ENCODE measurements around the gene ROS1.

ROS1 gene

DNA sequence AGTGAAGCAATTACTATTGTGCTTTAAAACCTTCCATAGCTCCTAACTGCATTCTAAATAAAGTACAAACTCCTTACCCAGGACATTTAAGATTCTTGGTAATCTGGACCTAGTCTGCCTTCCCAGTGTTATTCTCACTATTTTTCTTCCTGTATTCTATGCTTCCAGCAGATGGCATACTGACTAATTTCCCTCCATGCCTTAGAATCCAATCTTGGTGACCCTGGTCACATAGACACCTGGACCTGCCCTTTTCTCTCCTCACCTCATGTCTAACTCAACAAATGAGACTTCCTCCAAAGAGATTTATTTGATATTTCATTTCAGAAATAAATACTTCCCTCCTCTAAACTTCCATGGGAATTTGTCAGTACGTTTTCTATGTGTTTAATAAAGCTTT is 25.8 kb downstream of the ROS1 start:
- no CpG with 5 or more reads among the region's 1 CpG for WGBS
- Histone ChIP-seq H3K9ac (ENCODE audit: low read depth, low read length) (no peak overlapping the region), H3K4me3 (ENCODE audit: low read length) (no peak overlapping the region), H3K27me3 (ENCODE audit: insufficient read depth, low read length) (no peaks in the 10 kb centered on the region), H3K9me3 (ENCODE audit: insufficient read depth, low read depth, low read length) (no peaks in the 10 kb centered on the region), H3K4me1 (ENCODE audit: insufficient read depth, low read length) (no peaks in the 10 kb centered on the region), H3K36me3 (ENCODE audit: insufficient read depth, low read length) (no peaks in the 10 kb centered on the region), H3K27ac (ENCODE audit: low read depth, low read length) (no peak overlapping the region)

DNA sequence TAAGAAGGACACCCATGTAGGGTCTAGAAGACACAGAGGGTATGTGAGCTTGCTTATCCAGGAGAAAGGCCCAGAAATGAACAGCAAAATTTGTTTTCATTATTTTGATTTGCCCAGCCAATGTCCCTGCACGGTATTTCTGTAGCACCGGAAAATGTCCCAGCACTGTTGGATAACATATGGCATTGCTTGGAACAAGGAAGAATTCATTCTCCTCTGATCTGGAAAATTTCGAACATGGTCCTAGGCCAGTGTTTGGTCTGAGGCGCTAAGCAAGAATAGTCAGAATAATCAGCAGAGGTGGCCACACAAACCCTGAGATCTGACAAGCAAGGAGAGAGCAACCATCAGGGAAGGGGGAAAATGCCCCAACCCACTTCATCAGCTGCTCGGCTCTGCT is 26.6 kb downstream of the ROS1 start:
- Histone ChIP-seq H3K36me3 (ENCODE audit: insufficient read depth, low read length) (no peaks in the 10 kb centered on the region), H3K4me1 (ENCODE audit: insufficient read depth, low read length) (no peaks in the 10 kb centered on the region), H3K27ac (ENCODE audit: low read depth, low read length) (no peak overlapping the region), H3K9me3 (ENCODE audit: insufficient read depth, low read depth, low read length) (no peaks in the 10 kb centered on the region), H3K9ac (ENCODE audit: low read depth, low read length) (no peak overlapping the region), H3K4me3 (ENCODE audit: low read length) (no peak overlapping the region), H3K27me3 (ENCODE audit: insufficient read depth, low read length) (no peaks in the 10 kb centered on the region)
- WGBS = 93% methylated on average over 5 of the region's 5 CpGs

DNA sequence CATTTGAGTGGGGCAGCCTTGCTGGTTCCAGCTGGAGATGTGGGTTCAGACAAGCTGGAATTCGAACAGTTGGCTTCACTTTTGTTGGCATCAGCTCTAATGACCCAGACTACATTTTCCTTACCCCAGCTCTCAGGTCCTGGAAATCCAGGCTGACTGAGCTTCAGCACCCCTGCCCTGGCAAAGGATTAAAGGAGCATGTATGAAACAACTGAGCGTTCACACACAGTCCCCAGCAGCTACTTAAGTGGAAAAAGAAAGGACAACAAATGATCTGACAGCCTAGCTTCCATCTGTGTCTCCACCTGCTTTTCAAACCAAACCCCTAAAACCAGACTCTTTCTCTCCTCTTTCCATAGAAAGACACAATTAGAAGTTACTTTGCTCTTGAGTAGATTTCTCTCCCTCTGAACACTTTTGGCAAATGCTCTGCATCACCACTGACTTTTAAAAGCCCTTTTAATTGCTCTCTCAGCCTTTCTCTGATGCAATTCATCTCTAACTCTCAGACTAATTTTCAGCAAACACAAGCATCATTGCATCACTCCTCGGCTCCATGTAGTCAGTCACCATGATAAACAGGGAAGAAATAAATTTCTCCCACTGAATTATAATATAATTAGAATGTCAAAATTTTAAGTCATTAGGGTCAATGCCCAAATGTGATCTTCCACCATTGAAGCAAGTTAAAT is 28.1 kb downstream of the ROS1 start:
- Histone ChIP-seq H3K27me3 (ENCODE audit: insufficient read depth, low read length) (no peaks in the 10 kb centered on the region), H3K9ac (ENCODE audit: low read depth, low read length) (no peak overlapping the region), H3K4me1 (ENCODE audit: insufficient read depth, low read length) (no peaks in the 10 kb centered on the region), H3K36me3 (ENCODE audit: insufficient read depth, low read length) (no peaks in the 10 kb centered on the region), H3K27ac (ENCODE audit: low read depth, low read length) (no peak overlapping the region), H3K4me3 (ENCODE audit: low read length) (no peak overlapping the region), H3K9me3 (ENCODE audit: insufficient read depth, low read depth, low read length) (no peaks in the 10 kb centered on the region)
- 96% methylated on average over 3 of the region's 3 CpGs for WGBS

GRCh38 chr6:117396228-117396627 is 29.5 kb downstream of the ROS1 start:
- no peaks in the 10 kb centered on the region for H3K9me3 ChIP-seq (ENCODE audit: insufficient read depth, low read depth, low read length)
- no peaks in the 10 kb centered on the region for H3K4me1 ChIP-seq (ENCODE audit: insufficient read depth, low read length)
- 98% methylated on average over 3 of the region's 4 CpGs for WGBS
- no peak overlapping the region for H3K27ac ChIP-seq (ENCODE audit: low read depth, low read length)
- no peak overlapping the region for H3K9ac ChIP-seq (ENCODE audit: low read depth, low read length)
- H3K27me3 ChIP-seq (ENCODE audit: insufficient read depth, low read length) = no peaks in the 10 kb centered on the region
- H3K4me3 ChIP-seq (ENCODE audit: low read length) = no peak overlapping the region
- H3K36me3 ChIP-seq (ENCODE audit: insufficient read depth, low read length) = no peaks in the 10 kb centered on the region

- WGBS = 73% methylated on average over 1 of the region's 1 CpG
- Histone ChIP-seq H3K36me3 (ENCODE audit: insufficient read depth, low read length) (no peaks in the 10 kb centered on the region), H3K9ac (ENCODE audit: low read depth, low read length) (no peak overlapping the region), H3K4me3 (ENCODE audit: low read length) (no peak overlapping the region), H3K27ac (ENCODE audit: low read depth, low read length) (no peak overlapping the region), H3K4me1 (ENCODE audit: insufficient read depth, low read length) (no peaks in the 10 kb centered on the region), H3K27me3 (ENCODE audit: insufficient read depth, low read length) (no peaks in the 10 kb centered on the region), H3K9me3 (ENCODE audit: insufficient read depth, low read depth, low read length) (no peaks in the 10 kb centered on the region)
These were observed 30.6 kb downstream of the ROS1 start for GRCh38 chr6:117395164-117395563.

GRCh38 chr6:117393045-117393444 is 32.7 kb downstream of the ROS1 start:
- no peaks in the 10 kb centered on the region for H3K36me3 ChIP-seq (ENCODE audit: insufficient read depth, low read length)
- 91% methylated on average over 1 of the region's 2 CpGs for WGBS
- H3K9me3 ChIP-seq (ENCODE audit: insufficient read depth, low read depth, low read length) = no peaks in the 10 kb centered on the region
- no peak overlapping the region for H3K27ac ChIP-seq (ENCODE audit: low read depth, low read length)
- no peaks in the 10 kb centered on the region for H3K27me3 ChIP-seq (ENCODE audit: insufficient read depth, low read length)
- no peak overlapping the region for H3K9ac ChIP-seq (ENCODE audit: low read depth, low read length)
- no peak overlapping the region for H3K4me3 ChIP-seq (ENCODE audit: low read length)
- no peaks in the 10 kb centered on the region for H3K4me1 ChIP-seq (ENCODE audit: insufficient read depth, low read length)

- no peaks in the 10 kb centered on the region for H3K4me1 ChIP-seq (ENCODE audit: insufficient read depth, low read length)
- no peak overlapping the region for H3K4me3 ChIP-seq (ENCODE audit: low read length)
- H3K27me3 ChIP-seq (ENCODE audit: insufficient read depth, low read length) = no peaks in the 10 kb centered on the region
- no peaks in the 10 kb centered on the region for H3K36me3 ChIP-seq (ENCODE audit: insufficient read depth, low read length)
- H3K9ac ChIP-seq (ENCODE audit: low read depth, low read length) = no peak overlapping the region
- no peaks in the 10 kb centered on the region for H3K9me3 ChIP-seq (ENCODE audit: insufficient read depth, low read depth, low read length)
- 79% methylated on average over 3 of the region's 3 CpGs for WGBS
- H3K27ac ChIP-seq (ENCODE audit: low read depth, low read length) = no peak overlapping the region
These were observed 33.7 kb downstream of the ROS1 start for GRCh38 chr6:117391874-117392583.

- no peak overlapping the region for H3K4me3 ChIP-seq (ENCODE audit: low read length)
- H3K9me3 ChIP-seq (ENCODE audit: insufficient read depth, low read depth, low read length) = no peaks in the 10 kb centered on the region
- no peaks in the 10 kb centered on the region for H3K4me1 ChIP-seq (ENCODE audit: insufficient read depth, low read length)
- H3K27me3 ChIP-seq (ENCODE audit: insufficient read depth, low read length) = no peaks in the 10 kb centered on the region
- WGBS = 93% methylated on average over 10 of the region's 11 CpGs
- no peaks in the 10 kb centered on the region for H3K36me3 ChIP-seq (ENCODE audit: insufficient read depth, low read length)
- no peak overlapping the region for H3K27ac ChIP-seq (ENCODE audit: low read depth, low read length)
- no peak overlapping the region for H3K9ac ChIP-seq (ENCODE audit: low read depth, low read length)
These were observed 36.3 kb downstream of the ROS1 start for GRCh38 chr6:117389227-117390057.

GRCh38 chr6:117387454-117387974 is 38.2 kb downstream of the ROS1 start:
- H3K4me1 ChIP-seq (ENCODE audit: insufficient read depth, low read length) = no peaks in the 10 kb centered on the region
- H3K27ac ChIP-seq (ENCODE audit: low read depth, low read length) = no peak overlapping the region
- H3K9me3 ChIP-seq (ENCODE audit: insufficient read depth, low read depth, low read length) = no peaks in the 10 kb centered on the region
- H3K4me3 ChIP-seq (ENCODE audit: low read length) = no peak overlapping the region
- no CpG with 5 or more reads among the region's 1 CpG for WGBS
- H3K36me3 ChIP-seq (ENCODE audit: insufficient read depth, low read length) = no peaks in the 10 kb centered on the region
- no peak overlapping the region for H3K9ac ChIP-seq (ENCODE audit: low read depth, low read length)
- no peaks in the 10 kb centered on the region for H3K27me3 ChIP-seq (ENCODE audit: insufficient read depth, low read length)

DNA sequence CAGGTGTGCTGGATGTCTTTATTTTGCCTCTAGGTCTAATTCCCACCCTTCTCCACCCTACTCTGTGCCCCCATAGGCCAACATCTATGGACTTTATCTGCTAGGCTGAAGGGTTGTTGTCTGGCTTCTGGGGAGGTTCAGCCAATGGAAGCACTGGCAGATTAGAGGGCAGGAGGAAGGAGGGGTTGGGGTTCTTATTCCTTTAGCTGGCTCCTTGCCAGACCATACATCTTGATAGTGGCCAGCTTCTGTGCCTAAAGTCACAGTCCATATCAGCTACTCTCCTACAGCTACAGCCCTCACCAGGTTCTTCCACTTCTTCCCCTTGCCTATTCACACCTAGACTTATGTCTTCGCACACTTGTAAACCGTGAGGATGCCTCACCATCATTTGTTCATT is 41.1 kb downstream of the ROS1 start:
- H3K4me1 ChIP-seq (ENCODE audit: insufficient read depth, low read length) = no peaks in the 10 kb centered on the region
- no peaks in the 10 kb centered on the region for H3K36me3 ChIP-seq (ENCODE audit: insufficient read depth, low read length)
- no peak overlapping the region for H3K9ac ChIP-seq (ENCODE audit: low read depth, low read length)
- no peaks in the 10 kb centered on the region for H3K27me3 ChIP-seq (ENCODE audit: insufficient read depth, low read length)
- no peak overlapping the region for H3K4me3 ChIP-seq (ENCODE audit: low read length)
- WGBS = 91% methylated on average over 2 of the region's 2 CpGs
- no peaks in the 10 kb centered on the region for H3K9me3 ChIP-seq (ENCODE audit: insufficient read depth, low read depth, low read length)
- H3K27ac ChIP-seq (ENCODE audit: low read depth, low read length) = no peak overlapping the region

DNA sequence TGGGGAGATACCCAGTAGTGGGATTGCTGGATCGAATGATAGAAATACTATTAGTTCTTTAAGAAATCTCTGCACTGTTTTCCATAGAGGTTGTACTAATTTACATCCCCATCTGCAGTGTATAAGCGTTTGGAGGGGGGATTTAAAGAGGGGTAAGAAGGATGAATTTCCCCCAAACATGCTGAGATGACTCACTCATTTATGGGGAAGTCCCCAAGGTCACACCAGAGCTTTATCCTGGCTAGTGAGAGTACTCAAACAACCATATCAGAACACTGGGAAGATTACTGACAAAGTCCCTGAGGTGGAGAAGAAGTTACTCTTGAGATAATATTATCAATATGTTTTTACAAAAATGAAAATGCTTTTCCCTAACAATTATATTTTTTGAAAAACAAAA is 44.0 kb downstream of the ROS1 start:
- no peaks in the 10 kb centered on the region for H3K4me1 ChIP-seq (ENCODE audit: insufficient read depth, low read length)
- H3K27ac ChIP-seq (ENCODE audit: low read depth, low read length) = no peak overlapping the region
- no peaks in the 10 kb centered on the region for H3K9me3 ChIP-seq (ENCODE audit: insufficient read depth, low read depth, low read length)
- H3K9ac ChIP-seq (ENCODE audit: low read depth, low read length) = no peak overlapping the region
- no peak overlapping the region for H3K4me3 ChIP-seq (ENCODE audit: low read length)
- WGBS = no CpG with 5 or more reads among the region's 2 CpGs
- no peaks in the 10 kb centered on the region for H3K27me3 ChIP-seq (ENCODE audit: insufficient read depth, low read length)
- H3K36me3 ChIP-seq (ENCODE audit: insufficient read depth, low read length) = no peaks in the 10 kb centered on the region
